Mucosa of rectum (tissue), 2 donors: ENCODE measurements around the gene ATXN7L3.
A peak's percentile ranks its signal among the peaks of the same experiment; 100 is the strongest.

ENCODE experiments used
- H3K27ac ChIP-seq, 2 donors: one replicate each; pipeline ENCODE4 v1.7.0; 2013; ENCODE audit warnings: inconsistent platforms in 2 of 2, low read depth in 2 of 2, low read length in 2 of 2
- H3K27me3 ChIP-seq, 2 donors: one replicate each; pipeline ENCODE4 v1.7.0; 2013; ENCODE audit warnings: low read length in 2 of 2; ENCODE audit not compliant: control insufficient read depth in 2 of 2, insufficient read depth in 2 of 2
- H3K36me3 ChIP-seq, 2 donors: one replicate each; pipeline ENCODE4 v1.7.0; 2013; ENCODE audit warnings: low read length in 2 of 2; ENCODE audit not compliant: control insufficient read depth in 2 of 2, insufficient read depth in 2 of 2
- H3K4me1 ChIP-seq, 2 donors: one replicate each; pipeline ENCODE4 v1.7.0; 2013; ENCODE audit warnings: low read length in 2 of 2, mild to moderate bottlenecking in 1 of 2; ENCODE audit not compliant: control insufficient read depth in 2 of 2, insufficient read depth in 2 of 2
- H3K4me3 ChIP-seq, 2 donors: one replicate each; pipeline ENCODE4 v1.7.0; 2013; ENCODE audit warnings: low read length in 2 of 2
- H3K9ac ChIP-seq, 2 donors: one replicate each; pipeline ENCODE4 v1.7.0; 2013; ENCODE audit warnings: low read length in 2 of 2, low read depth in 1 of 2, mild to moderate bottlenecking in 1 of 2
- H3K9me3 ChIP-seq, 2 donors: one replicate each; pipeline ENCODE4 v1.7.0; 2013; ENCODE audit warnings: low read length in 2 of 2; ENCODE audit not compliant: control insufficient read depth in 2 of 2
- donor health status: healthy.
- donor health status: Normal muscosa, but diverticular disease.

Gene ATXN7L3

GRCh38 chr17:44190481-44190880 is 9.2 kb downstream of the ATXN7L3 start:
- Histone ChIP-seq H3K36me3 (peaks cover 35 to 48% of the 10 kb centered on the region in 2 donors), H3K27me3 (no peaks in the 10 kb centered on the region), H3K27ac (no peak overlapping the region), H3K4me1 (peaks cover 16 to 29% of the 10 kb centered on the region in 2 donors), H3K9me3 (no peaks in the 10 kb centered on the region), H3K9ac (no peak overlapping the region), H3K4me3 (no peak overlapping the region)

GRCh38 chr17:44188576-44189403 is 10.9 kb downstream of the ATXN7L3 start:
- H3K27ac ChIP-seq, result no peak overlapping the region
- H3K9me3 ChIP-seq, result no peaks in the 10 kb centered on the region
- H3K9ac ChIP-seq, result no peak overlapping the region
- H3K4me1 ChIP-seq, result peaks cover 20 to 33% of the 10 kb centered on the region in 2 donors
- peaks cover 19 to 33% of the 10 kb centered on the region in 2 donors for H3K36me3 ChIP-seq
- H3K27me3 ChIP-seq, result no peaks in the 10 kb centered on the region
- H3K4me3 ChIP-seq, result no peak overlapping the region

GRCh38 chr17:44187131-44187899 is 12.4 kb downstream of the ATXN7L3 start:
- no peaks in the 10 kb centered on the region for H3K9me3 ChIP-seq
- H3K4me3 ChIP-seq, result peak overlapping the region; percentile 96 to 99
- peak overlapping the region; percentile 96 to 98 for H3K27ac ChIP-seq
- H3K9ac ChIP-seq, result peak overlapping the region; percentile 99 to 100
- peaks cover 14 to 25% of the 10 kb centered on the region in 2 donors for H3K4me1 ChIP-seq
- H3K36me3 ChIP-seq, result peaks cover 22 to 27% of the 10 kb centered on the region in 2 donors
- H3K27me3 ChIP-seq, result no peaks in the 10 kb centered on the region

GRCh38 chr17:44186307-44187130 is 13.2 kb downstream of the ATXN7L3 start, which contains the start of gene TMUB2:
Gene TMUB2, plus strand, starts transcription at chr17:44186972. Its CDS starts 737 bp downstream, at chr17:44187709.
- Histone ChIP-seq H3K4me3 (peak within 1 kb of the TSS; percentile 96 to 99), H3K27ac (peak within 1 kb of the TSS; percentile 96 to 98), H3K9ac (peak within 1 kb of the TSS; percentile 99 to 100), H3K36me3 (peaks cover 24 to 34% of the 10 kb centered on the region in 2 donors), H3K9me3 (no peaks in the 10 kb centered on the region), H3K4me1 (peaks cover 12 to 22% of the 10 kb centered on the region in 2 donors), H3K27me3 (no peaks in the 10 kb centered on the region)

- H3K9me3 ChIP-seq, result no peaks in the 10 kb centered on the region
- H3K36me3 ChIP-seq, result peaks cover 9 to 21% of the 10 kb centered on the region in 2 donors
- no peaks in the 10 kb centered on the region for H3K27me3 ChIP-seq
- H3K27ac ChIP-seq, result no peak overlapping the region
- H3K9ac ChIP-seq, result no peak overlapping the region
- H3K4me3 ChIP-seq, result no peak overlapping the region
- H3K4me1 ChIP-seq, result peaks cover 12 to 22% of the 10 kb centered on the region in 2 donors
These were observed 15.4 kb downstream of the ATXN7L3 start for GRCh38 chr17:44184212-44184810.

- Histone ChIP-seq H3K36me3 (peaks cover 8 to 18% of the 10 kb centered on the region in 2 donors), H3K9ac (no peak overlapping the region), H3K27ac (no peak overlapping the region), H3K27me3 (no peaks in the 10 kb centered on the region), H3K4me1 (peaks cover 10 to 17% of the 10 kb centered on the region in 2 donors), H3K4me3 (no peak overlapping the region), H3K9me3 (no peaks in the 10 kb centered on the region)
These were observed 16.7 kb downstream of the ATXN7L3 start for GRCh38 chr17:44183024-44183423.

- H3K4me1 ChIP-seq, result no peaks in the 10 kb centered on the region
- no peaks in the 10 kb centered on the region for H3K27me3 ChIP-seq
- no peaks in the 10 kb centered on the region for H3K9me3 ChIP-seq
- H3K36me3 ChIP-seq, result peaks cover 8 to 18% of the 10 kb centered on the region in 2 donors
- no peak overlapping the region for H3K4me3 ChIP-seq
- H3K9ac ChIP-seq, result no peak overlapping the region
- no peak overlapping the region for H3K27ac ChIP-seq
These were observed 21.6 kb downstream of the ATXN7L3 start for GRCh38 chr17:44178133-44178532.

GRCh38 chr17:44177640-44178039 is 22.0 kb downstream of the ATXN7L3 start:
- H3K4me3 ChIP-seq, result no peak overlapping the region
- H3K9me3 ChIP-seq, result no peaks in the 10 kb centered on the region
- H3K9ac ChIP-seq, result no peak overlapping the region
- peaks cover 8 to 18% of the 10 kb centered on the region in 2 donors for H3K36me3 ChIP-seq
- no peaks in the 10 kb centered on the region for H3K4me1 ChIP-seq
- no peak overlapping the region for H3K27ac ChIP-seq
- H3K27me3 ChIP-seq, result no peaks in the 10 kb centered on the region

- Histone ChIP-seq H3K9ac (no peak overlapping the region), H3K36me3 (peaks cover 3 to 12% of the 10 kb centered on the region in 2 donors), H3K9me3 (no peaks in the 10 kb centered on the region), H3K27me3 (no peaks in the 10 kb centered on the region), H3K27ac (no peak overlapping the region), H3K4me1 (no peaks in the 10 kb centered on the region), H3K4me3 (no peak overlapping the region)
These were observed 22.8 kb downstream of the ATXN7L3 start for GRCh38 chr17:44176671-44177501.
